Mesodermal cell (in vitro differentiated cells): ENCODE measurements around the gene MCTP1.

ENCODE experiments used
- H3K27ac ChIP-seq: 2 replicates; pipeline ENCODE4 v1.7.0; 2013; ENCODE audit warnings: mild to moderate bottlenecking, low read depth, low read length, moderate library complexity; ENCODE audit not compliant: severe bottlenecking
- H3K36me3 ChIP-seq: 2 replicates; pipeline ENCODE4 v1.7.1; 2013; ENCODE audit warnings: mild to moderate bottlenecking, low read length, moderate library complexity; ENCODE audit not compliant: control insufficient read depth, insufficient read depth
- H3K4me1 ChIP-seq: one replicate; pipeline ENCODE4 v1.7.1; 2013; ENCODE audit warnings: mild to moderate bottlenecking, low read length; ENCODE audit not compliant: insufficient read depth, control insufficient read depth, poor library complexity, severe bottlenecking
- H3K4me3 ChIP-seq: 2 replicates; pipeline ENCODE4 v1.7.0; 2013; ENCODE audit warnings: low read length, control low read depth, mild to moderate bottlenecking; ENCODE audit not compliant: insufficient read depth, poor library complexity, severe bottlenecking; ENCODE audit errors: extremely low read depth
- H3K9me3 ChIP-seq: 2 replicates; pipeline ENCODE4 v1.7.1; 2013; ENCODE audit warnings: mild to moderate bottlenecking, low read length, moderate library complexity; ENCODE audit not compliant: control insufficient read depth
- WGBS, 2 experiments: methylation state at CpG; one replicate each; pipeline ENCODE4 v1.1.5; 2013; ENCODE audit warnings: missing lambda C conversion rate in 2 of 2; ENCODE audit not compliant: insufficient coverage in 2 of 2; 5-methylcytosine and 5-hydroxymethylcytosine counted together

Gene MCTP1

GRCh38 chr5:95252801-95253200 is 32.1 kb downstream of the MCTP1 start:
- Histone ChIP-seq H3K9me3 (no peaks in the 10 kb centered on the region), H3K36me3 (no peaks in the 10 kb centered on the region), H3K27ac (no peak overlapping the region), H3K4me3 (no peak overlapping the region), H3K4me1 (no peaks in the 10 kb centered on the region)

- Histone ChIP-seq H3K4me3 (no peak overlapping the region), H3K4me1 (no peaks in the 10 kb centered on the region), H3K9me3 (no peaks in the 10 kb centered on the region), H3K27ac (no peak overlapping the region), H3K36me3 (no peaks in the 10 kb centered on the region)
- WGBS, 2 experiments = 81 to 100% methylated on average over 1 to 2 of the region's 3 CpGs
Observed at GRCh38 chr5:95251185-95251584, 33.7 kb downstream of the MCTP1 start.

GRCh38 chr5:95244479-95244878 is 40.4 kb downstream of the MCTP1 start:
- Histone ChIP-seq H3K4me3 (no peak overlapping the region), H3K4me1 (peaks cover 3% of the 10 kb centered on the region), H3K9me3 (no peaks in the 10 kb centered on the region), H3K36me3 (no peaks in the 10 kb centered on the region), H3K27ac (no peak overlapping the region)
- WGBS, 2 experiments = 76 to 82% methylated on average over 8 of the region's 8 CpGs

- H3K27ac ChIP-seq = no peak overlapping the region
- no peak overlapping the region for H3K4me3 ChIP-seq
- no peaks in the 10 kb centered on the region for H3K36me3 ChIP-seq
- H3K9me3 ChIP-seq = no peaks in the 10 kb centered on the region
- peaks cover 6% of the 10 kb centered on the region for H3K4me1 ChIP-seq
- 60% methylated on average over 1 of the region's 3 CpGs; no CpG with 5 or more reads in 1 of the 2 experiments for WGBS, 2 experiments
Observed at GRCh38 chr5:95241635-95242034, 43.3 kb downstream of the MCTP1 start.

DNA sequence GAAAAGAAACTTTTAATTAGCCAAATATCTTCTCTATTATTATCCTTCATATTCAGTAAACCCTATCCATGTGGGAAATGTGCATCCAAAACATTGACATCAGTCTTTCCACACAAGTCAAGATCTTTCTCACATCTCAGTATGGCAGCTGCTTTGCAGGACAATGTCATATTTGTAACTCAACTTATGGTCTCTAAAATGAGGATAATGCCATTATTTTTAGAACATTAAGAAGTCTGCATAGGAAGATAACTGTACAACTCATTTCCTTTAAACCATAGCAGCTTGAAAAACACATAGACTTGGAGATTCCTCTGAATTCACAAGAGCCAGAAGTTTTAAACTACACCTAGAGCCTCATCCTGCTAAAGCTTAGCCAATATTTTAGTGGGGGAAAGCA is 43.7 kb downstream of the MCTP1 start:
- H3K36me3 ChIP-seq = no peaks in the 10 kb centered on the region
- no peaks in the 10 kb centered on the region for H3K9me3 ChIP-seq
- H3K4me1 ChIP-seq = peaks cover 6% of the 10 kb centered on the region
- H3K27ac ChIP-seq = no peak overlapping the region
- no peak overlapping the region for H3K4me3 ChIP-seq

DNA sequence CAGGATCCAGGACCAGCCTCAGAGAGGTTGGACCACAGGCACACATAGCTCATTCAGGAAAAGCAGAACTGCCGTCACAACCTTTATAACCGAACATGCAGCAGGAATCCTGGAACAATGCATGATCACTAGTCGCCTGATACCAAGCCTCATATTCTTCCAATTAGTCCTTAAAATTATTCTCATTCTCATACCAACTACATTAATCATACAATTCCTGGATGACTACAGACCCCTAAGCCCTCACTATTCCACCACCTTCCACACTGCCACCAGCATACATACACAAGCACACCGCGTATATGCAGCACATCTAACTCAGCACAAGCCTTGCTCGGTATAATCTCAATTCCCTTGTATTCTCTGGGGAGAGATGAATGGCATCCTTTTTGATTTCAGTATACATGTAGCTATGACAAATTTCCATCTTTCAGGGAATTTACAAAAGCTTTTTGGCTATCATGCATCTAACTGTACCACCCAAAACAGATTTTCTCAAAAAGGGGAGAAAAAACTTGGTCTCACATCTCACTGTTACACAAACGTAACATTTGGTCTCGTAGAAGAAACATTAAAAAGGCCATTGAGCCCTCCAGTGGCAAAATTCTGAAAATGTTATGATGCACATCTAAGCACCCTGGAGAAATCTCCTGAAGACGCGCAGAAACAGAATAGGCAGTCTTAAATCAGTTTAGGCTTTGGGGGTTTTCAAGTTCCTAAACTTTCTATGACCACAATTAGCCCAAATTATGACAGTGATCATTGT is 46.2 kb downstream of the MCTP1 start:
- WGBS, 2 experiments = 85 to 87% methylated on average over 5 to 8 of the region's 10 CpGs
- H3K36me3 ChIP-seq = no peaks in the 10 kb centered on the region
- H3K4me3 ChIP-seq = no peak overlapping the region
- H3K4me1 ChIP-seq = peaks cover 6% of the 10 kb centered on the region
- no peak overlapping the region for H3K27ac ChIP-seq
- H3K9me3 ChIP-seq = no peaks in the 10 kb centered on the region

DNA sequence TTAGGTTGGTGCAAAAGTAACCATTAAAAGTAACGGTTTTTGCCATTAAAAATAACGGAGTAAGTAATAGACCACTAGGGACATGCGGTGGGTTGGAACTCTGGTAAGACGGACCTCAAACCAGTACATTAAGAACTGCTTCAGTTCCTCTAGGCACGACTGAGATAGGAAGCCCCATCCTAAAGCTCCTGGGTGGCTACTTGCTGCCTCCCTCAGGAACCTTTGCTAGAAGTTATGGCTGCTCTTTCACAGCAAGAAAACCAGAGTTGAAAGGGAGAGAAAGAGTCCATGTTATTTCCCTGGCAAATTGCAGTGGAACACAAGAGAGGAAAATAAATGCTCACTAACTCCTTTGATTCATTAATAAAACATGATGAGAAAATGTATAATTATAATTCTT is 47.6 kb downstream of the MCTP1 start:
- Histone ChIP-seq H3K4me3 (no peak overlapping the region), H3K27ac (no peak overlapping the region), H3K4me1 (peaks cover 6% of the 10 kb centered on the region), H3K9me3 (no peaks in the 10 kb centered on the region), H3K36me3 (no peaks in the 10 kb centered on the region)
- WGBS, 2 experiments = 67 to 100% methylated on average over 2 to 3 of the region's 5 CpGs

DNA sequence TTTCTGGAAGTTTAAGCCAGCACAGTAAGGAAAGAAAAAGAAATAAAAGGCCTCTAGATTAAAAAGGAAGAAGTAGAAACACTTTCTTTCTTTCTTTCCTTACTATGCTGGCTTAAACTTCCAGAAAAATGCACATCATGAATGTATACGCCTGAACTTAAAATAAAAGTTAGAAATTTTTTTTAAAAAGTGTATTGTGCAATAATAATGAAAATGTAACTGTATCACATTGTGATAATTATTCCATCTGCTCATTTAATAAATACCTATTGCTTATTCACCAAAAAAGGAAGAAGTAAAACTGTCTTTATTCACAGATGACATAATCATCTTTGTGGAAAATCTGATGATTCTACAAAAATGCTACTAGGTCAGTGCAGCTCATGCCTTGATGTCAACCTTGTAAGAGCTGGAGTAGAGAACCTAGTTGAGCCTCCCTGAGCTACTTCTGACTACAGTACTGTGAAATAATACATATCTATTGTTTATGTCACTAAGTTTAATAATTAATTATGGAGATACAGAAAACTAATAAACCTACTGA is 49.4 kb downstream of the MCTP1 start:
- Histone ChIP-seq H3K4me3 (no peak overlapping the region), H3K9me3 (no peaks in the 10 kb centered on the region), H3K36me3 (no peaks in the 10 kb centered on the region), H3K27ac (no peak overlapping the region), H3K4me1 (peaks cover 3% of the 10 kb centered on the region)
- no CpG with 5 or more reads among the region's 1 CpG for WGBS, 2 experiments

GRCh38 chr5:95229646-95230045 is 55.2 kb downstream of the MCTP1 start:
- H3K27ac ChIP-seq = no peak overlapping the region
- 90 to 92% methylated on average over 2 of the region's 2 CpGs for WGBS, 2 experiments
- no peaks in the 10 kb centered on the region for H3K9me3 ChIP-seq
- no peaks in the 10 kb centered on the region for H3K4me1 ChIP-seq
- H3K4me3 ChIP-seq = no peak overlapping the region
- no peaks in the 10 kb centered on the region for H3K36me3 ChIP-seq

DNA sequence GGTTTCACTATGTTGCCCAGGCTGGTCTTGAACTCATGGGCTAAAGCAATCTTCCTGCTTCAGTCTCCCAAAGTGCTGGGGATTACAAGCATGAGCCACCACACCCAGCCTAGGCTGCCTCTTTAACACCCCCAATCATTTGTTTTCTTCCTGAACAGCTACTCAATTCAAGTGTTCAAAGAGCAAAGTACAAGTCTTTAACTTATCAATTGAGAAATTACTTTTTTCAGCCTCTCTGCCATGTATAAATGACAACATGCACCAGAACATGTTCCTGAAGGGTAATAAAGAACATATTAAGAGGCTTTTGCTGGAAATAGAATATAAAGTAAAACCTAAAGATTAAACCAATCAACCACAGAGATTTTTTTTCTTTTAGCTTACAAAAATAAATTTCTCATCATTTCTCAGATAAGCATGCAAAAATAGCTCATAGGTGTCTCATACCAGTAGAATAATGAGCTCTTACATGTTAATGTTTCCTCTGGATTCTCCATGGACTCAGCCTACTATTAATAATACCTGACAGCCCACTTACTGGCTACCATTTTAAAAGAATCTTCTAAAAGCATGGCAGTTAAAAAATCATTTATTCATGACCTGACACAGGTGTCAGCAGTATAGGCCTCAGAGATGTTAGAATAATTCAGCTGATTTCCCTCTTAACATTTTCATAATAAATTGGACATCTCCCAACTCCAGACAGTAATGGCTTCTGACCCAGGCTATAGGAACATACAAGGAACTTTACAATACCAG is 60.0 kb downstream of the MCTP1 start:
- no peak overlapping the region for H3K27ac ChIP-seq
- no peaks in the 10 kb centered on the region for H3K9me3 ChIP-seq

More for the DNA sequence above, 60.0 kb downstream of the MCTP1 start:
- H3K4me1 ChIP-seq = no peaks in the 10 kb centered on the region
- no peak overlapping the region for H3K4me3 ChIP-seq
- H3K36me3 ChIP-seq = no peaks in the 10 kb centered on the region
